Mesendoderm (in vitro differentiated cells): Measurements from ENCODE around the gene PKNOX2.

ENCODE experiments used
- DNase-seq: peaks from one replicate; pipeline ENCODE4 v3.0.0; 2013
- H2AK5ac ChIP-seq: 2 replicates; pipeline ENCODE4 v1.6.1; 2013; ENCODE audit warnings: low read length, inconsistent platforms
- H2BK120ac ChIP-seq: 2 replicates; pipeline ENCODE4 v1.6.1; 2013; ENCODE audit warnings: low read depth, mild to moderate bottlenecking, low read length, moderate library complexity, mixed read lengths
- H2BK15ac ChIP-seq: replicated peaks from 2 replicates; pipeline ENCODE4 v1.6.1; 2013; ENCODE audit warnings: low read depth, mild to moderate bottlenecking, moderate library complexity
- H2BK5ac ChIP-seq: 2 replicates; pipeline ENCODE4 v1.6.1; 2013; ENCODE audit warnings: low read length, inconsistent platforms
- H3K18ac ChIP-seq: 2 replicates; pipeline ENCODE4 v1.6.1; 2013; ENCODE audit warnings: mild to moderate bottlenecking, low read length, mixed read lengths
- H3K23ac ChIP-seq: one replicate; pipeline ENCODE4 v1.6.1; 2013; ENCODE audit warnings: low read length
- H3K27ac ChIP-seq: 2 replicates; pipeline ENCODE4 v1.5.1; 2013; ENCODE audit warnings: low read depth, mild to moderate bottlenecking, inconsistent platforms, low read length, moderate library complexity
- H3K27me3 ChIP-seq: 2 replicates; pipeline ENCODE4 v1.6.1; 2013; ENCODE audit warnings: low read length, control low read depth, mild to moderate bottlenecking, inconsistent platforms; ENCODE audit not compliant: insufficient read depth, poor library complexity
- H3K36me3 ChIP-seq: 2 replicates; pipeline ENCODE4 v1.6.1; 2013; ENCODE audit warnings: low read length, inconsistent platforms; ENCODE audit not compliant: control insufficient read depth, insufficient read depth
- H3K4ac ChIP-seq: one replicate; pipeline ENCODE4 v1.6.1; 2013; ENCODE audit warnings: low read depth, mild to moderate bottlenecking, low read length, moderate library complexity
- H3K4me1 ChIP-seq: 2 replicates; pipeline ENCODE4 v1.6.1; 2013; ENCODE audit warnings: low read depth, low read length, inconsistent platforms; ENCODE audit not compliant: control insufficient read depth
- H3K4me2 ChIP-seq: 2 replicates; pipeline ENCODE4 v1.6.1; 2013; ENCODE audit warnings: low read length
- H3K4me3 ChIP-seq: 2 replicates; pipeline ENCODE4 v1.5.1; 2013; ENCODE audit warnings: mild to moderate bottlenecking, low read length
- H3K56ac ChIP-seq: one replicate; pipeline ENCODE4 v1.6.1; 2013; ENCODE audit warnings: low read length
- H3K79me1 ChIP-seq: 2 replicates; pipeline ENCODE4 v1.6.1; 2013; ENCODE audit warnings: low read length, inconsistent platforms
- H3K79me2 ChIP-seq: 2 replicates; pipeline ENCODE4 v1.6.1; 2013; ENCODE audit warnings: mild to moderate bottlenecking, low read length; ENCODE audit not compliant: control insufficient read depth, insufficient read depth
- H3K9ac ChIP-seq: 2 replicates; pipeline ENCODE4 v1.6.1; 2013; ENCODE audit warnings: low read length, inconsistent platforms
- H4K5ac ChIP-seq: one replicate; pipeline ENCODE4 v1.6.1; 2013; ENCODE audit warnings: low read length
- H4K8ac ChIP-seq: one replicate; pipeline ENCODE4 v1.6.1; 2013; ENCODE audit warnings: low read depth, mild to moderate bottlenecking, control low read depth, low read length, moderate library complexity
- WGBS: extraction: QIAGEN DNeasy Blood & Tissue Kit; methylation state at CpG from one replicate; pipeline ENCODE4 v1.1.7; 2013; ENCODE audit warnings: low lambda C conversion rate, missing lambda C conversion rate; ENCODE audit not compliant: insufficient coverage; ENCODE audit errors: extremely low coverage; 5-methylcytosine and 5-hydroxymethylcytosine counted together

PKNOX2 gene

GRCh38 chr11:125267548-125267947 lies 103.0 kb downstream of the PKNOX2 start:
- Histone ChIP-seq H3K27me3 (no peaks in the 10 kb centered on the region), H4K8ac (no peak overlapping the region), H3K79me2 (no peaks in the 10 kb centered on the region), H4K5ac (no peak overlapping the region), H3K4me1 (peaks cover 16% of the 10 kb centered on the region), H3K56ac (no peak overlapping the region), H3K36me3 (no peaks in the 10 kb centered on the region), H2AK5ac (no peak overlapping the region), H3K27ac (no peak overlapping the region), H3K4me3 (no peak overlapping the region), H3K9ac (no peak overlapping the region), H2BK5ac (no peak overlapping the region), H2BK15ac (no peak overlapping the region), H3K18ac (no peak overlapping the region), H3K23ac (no peak overlapping the region), H3K79me1 (no peaks in the 10 kb centered on the region), H3K4me2 (no peak overlapping the region), H2BK120ac (no peak overlapping the region), H3K4ac (no peak overlapping the region)
- WGBS: no CpG with 5 or more reads among the region's 8 CpGs
- no peak for DNase-seq

- no peak for DNase-seq
- Histone ChIP-seq H2BK120ac (no peak overlapping the region), H3K23ac (no peak overlapping the region), H2AK5ac (no peak overlapping the region), H4K8ac (no peak overlapping the region), H3K18ac (no peak overlapping the region), H3K79me1 (no peaks in the 10 kb centered on the region), H2BK15ac (no peak overlapping the region), H3K56ac (no peak overlapping the region), H3K4ac (no peak overlapping the region), H3K27ac (no peak overlapping the region), H3K4me2 (no peak overlapping the region), H4K5ac (no peak overlapping the region), H2BK5ac (no peak overlapping the region), H3K36me3 (no peaks in the 10 kb centered on the region), H3K9ac (no peak overlapping the region), H3K79me2 (no peaks in the 10 kb centered on the region), H3K27me3 (no peaks in the 10 kb centered on the region), H3K4me3 (no peak overlapping the region), H3K4me1 (peaks cover 9% of the 10 kb centered on the region)
- no CpG with 5 or more reads among the region's 5 CpGs for WGBS
Measured at GRCh38 chr11:125268611-125269010, 104.1 kb downstream of the PKNOX2 start.

- H3K18ac ChIP-seq: no peak overlapping the region
- no peak overlapping the region for H3K27ac ChIP-seq
- no peak overlapping the region for H2AK5ac ChIP-seq
- H3K23ac ChIP-seq: no peak overlapping the region
- no peak overlapping the region for H4K5ac ChIP-seq
- no peak overlapping the region for H2BK15ac ChIP-seq
- H3K9ac ChIP-seq: no peak overlapping the region
- no peaks in the 10 kb centered on the region for H3K79me1 ChIP-seq
- no peaks in the 10 kb centered on the region for H3K27me3 ChIP-seq
- no peak overlapping the region for H3K4me2 ChIP-seq
- no peak for DNase-seq
- H2BK5ac ChIP-seq: no peak overlapping the region
- H3K4me1 ChIP-seq: peaks cover 5% of the 10 kb centered on the region
- H3K4ac ChIP-seq: no peak overlapping the region
- no peaks in the 10 kb centered on the region for H3K79me2 ChIP-seq
- no peak overlapping the region for H3K56ac ChIP-seq
- no peaks in the 10 kb centered on the region for H3K36me3 ChIP-seq
- H2BK120ac ChIP-seq: no peak overlapping the region
- H3K4me3 ChIP-seq: no peak overlapping the region
- no peak overlapping the region for H4K8ac ChIP-seq
- no CpG with 5 or more reads among the region's 3 CpGs for WGBS
Measured at GRCh38 chr11:125270106-125270505, 105.6 kb downstream of the PKNOX2 start.

- Histone ChIP-seq H3K79me1 (no peaks in the 10 kb centered on the region), H3K18ac (no peak overlapping the region), H4K8ac (no peak overlapping the region), H2AK5ac (no peak overlapping the region), H3K27me3 (no peaks in the 10 kb centered on the region), H3K27ac (no peak overlapping the region), H3K4me3 (no peak overlapping the region), H3K56ac (no peak overlapping the region), H3K4me2 (no peak overlapping the region), H3K4ac (no peak overlapping the region), H4K5ac (no peak overlapping the region), H2BK5ac (no peak overlapping the region), H3K4me1 (peaks cover 5% of the 10 kb centered on the region), H3K36me3 (no peaks in the 10 kb centered on the region), H3K23ac (no peak overlapping the region), H3K9ac (no peak overlapping the region), H2BK15ac (no peak overlapping the region), H2BK120ac (no peak overlapping the region), H3K79me2 (no peaks in the 10 kb centered on the region)
- no CpG with 5 or more reads among the region's 2 CpGs for WGBS
- peak; percentile 27 for DNase-seq
Measured at GRCh38 chr11:125270711-125271110, 106.2 kb downstream of the PKNOX2 start.

GRCh38 chr11:125271483-125272091 lies 107.0 kb downstream of the PKNOX2 start:
- Histone ChIP-seq H3K4me1 (peaks cover 5% of the 10 kb centered on the region), H3K27me3 (no peaks in the 10 kb centered on the region), H3K4me3 (no peak overlapping the region), H2BK15ac (no peak overlapping the region), H3K27ac (no peak overlapping the region), H2AK5ac (no peak overlapping the region), H3K79me1 (no peaks in the 10 kb centered on the region), H3K23ac (no peak overlapping the region), H2BK120ac (no peak overlapping the region), H3K18ac (no peak overlapping the region), H3K9ac (no peak overlapping the region), H3K36me3 (no peaks in the 10 kb centered on the region), H3K4me2 (no peak overlapping the region), H4K8ac (no peak overlapping the region), H4K5ac (no peak overlapping the region), H3K79me2 (no peaks in the 10 kb centered on the region), H2BK5ac (no peak overlapping the region), H3K4ac (no peak overlapping the region), H3K56ac (no peak overlapping the region)
- WGBS: no CpG with 5 or more reads among the region's 6 CpGs
- DNase-seq: no peak

GRCh38 chr11:125272092-125272491 lies 107.5 kb downstream of the PKNOX2 start:
- H3K56ac ChIP-seq: no peak overlapping the region
- WGBS: no CpG with 5 or more reads among the region's 3 CpGs
- H3K9ac ChIP-seq: no peak overlapping the region
- no peaks in the 10 kb centered on the region for H3K27me3 ChIP-seq
- no peak overlapping the region for H2AK5ac ChIP-seq
- no peak overlapping the region for H2BK120ac ChIP-seq
- H3K36me3 ChIP-seq: no peaks in the 10 kb centered on the region
- no peaks in the 10 kb centered on the region for H3K79me1 ChIP-seq
- no peak overlapping the region for H4K5ac ChIP-seq
- no peak overlapping the region for H2BK5ac ChIP-seq
- no peak overlapping the region for H4K8ac ChIP-seq
- DNase-seq: peak; percentile 74
- H3K79me2 ChIP-seq: no peaks in the 10 kb centered on the region
- no peak overlapping the region for H3K4ac ChIP-seq
- no peak overlapping the region for H3K4me2 ChIP-seq
- no peak overlapping the region for H3K18ac ChIP-seq
- H3K23ac ChIP-seq: no peak overlapping the region
- H3K4me3 ChIP-seq: no peak overlapping the region
- H2BK15ac ChIP-seq: no peak overlapping the region
- H3K4me1 ChIP-seq: peaks cover 2% of the 10 kb centered on the region
- H3K27ac ChIP-seq: no peak overlapping the region
